Duodenal mucosa (tissue), 2 donors: Measurements from ENCODE around the gene SH3PXD2A.

Experiments
- H3K27ac ChIP-seq: one replicate; pipeline ENCODE4 v1.7.0; 2013; ENCODE audit warnings: low read depth, low read length
- H3K27me3 ChIP-seq, 2 donors: one replicate each; pipeline ENCODE4 v1.7.0; 2013; ENCODE audit warnings: low read length in 2 of 2, control low read depth in 1 of 2; ENCODE audit not compliant: insufficient read depth in 2 of 2, control insufficient read depth in 1 of 2
- H3K36me3 ChIP-seq, 2 donors: one replicate each; pipeline ENCODE4 v1.7.0; 2013; ENCODE audit warnings: low read length in 2 of 2, control low read depth in 1 of 2; ENCODE audit not compliant: insufficient read depth in 2 of 2, control insufficient read depth in 1 of 2
- H3K4me1 ChIP-seq, 2 donors: one replicate each; pipeline ENCODE4 v1.7.0; 2013; ENCODE audit warnings: low read length in 2 of 2, control low read depth in 1 of 2; ENCODE audit not compliant: insufficient read depth in 2 of 2, control insufficient read depth in 1 of 2
- H3K4me3 ChIP-seq, 2 donors: one replicate each; pipeline ENCODE4 v1.7.0; 2013; ENCODE audit warnings: low read length in 2 of 2, low read depth in 1 of 2
- H3K9ac ChIP-seq, 2 donors: one replicate each; pipeline ENCODE4 v1.7.0; 2013; ENCODE audit warnings: low read length in 2 of 2, low read depth in 1 of 2
- H3K9me3 ChIP-seq, 2 donors: one replicate each; pipeline ENCODE4 v1.7.0; 2013; ENCODE audit warnings: low read length in 2 of 2, control low read depth in 1 of 2; ENCODE audit not compliant: control insufficient read depth in 1 of 2

Gene SH3PXD2A

DNA sequence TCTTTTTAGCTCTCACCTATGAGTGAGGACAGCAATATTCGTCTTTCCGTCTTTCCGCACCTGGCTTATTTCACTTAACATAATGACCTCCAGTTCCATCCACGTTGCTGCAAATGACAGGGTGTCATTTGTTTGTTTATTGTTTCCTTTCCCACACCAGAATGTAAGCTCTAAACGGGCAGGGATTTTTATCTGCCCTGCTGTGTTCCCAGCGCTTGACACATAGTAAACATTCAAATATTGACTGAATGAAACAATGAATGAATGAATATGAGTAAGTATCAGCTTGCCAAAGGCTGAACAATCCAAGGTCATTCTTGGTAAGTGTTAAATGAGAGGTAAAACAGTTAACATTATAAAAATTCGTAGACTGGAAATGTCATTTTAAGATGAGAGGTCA is 12.8 kb downstream of the SH3PXD2A start:
- Histone ChIP-seq H3K27me3 (no peaks in the 10 kb centered on the region), H3K9ac (no peak overlapping the region), H3K4me3 (no peak overlapping the region), H3K36me3 (no peaks in the 10 kb centered on the region), H3K9me3 (no peaks in the 10 kb centered on the region), H3K27ac (no peak overlapping the region), H3K4me1 (peaks cover 24 to 38% of the 10 kb centered on the region in 2 donors)

DNA sequence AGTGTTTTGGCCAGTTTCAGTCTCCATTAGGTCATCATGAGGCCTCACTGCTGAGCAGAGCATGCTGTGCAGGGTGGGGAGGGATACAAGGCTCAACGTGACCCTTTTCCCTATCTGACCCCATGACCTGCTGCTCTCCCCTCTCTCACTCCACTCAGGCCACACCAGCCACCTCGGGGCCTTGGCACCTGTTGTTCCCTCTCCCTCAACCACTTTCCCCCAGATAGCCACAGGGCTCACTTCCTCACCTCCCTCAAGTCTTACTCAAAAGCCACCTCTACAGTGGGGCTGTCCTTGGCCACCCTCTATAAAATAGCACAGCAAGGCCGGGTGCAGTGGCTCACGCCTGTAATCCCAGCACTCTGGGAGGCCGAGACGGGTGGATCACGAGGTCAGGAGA is 13.9 kb downstream of the SH3PXD2A start:
- Histone ChIP-seq H3K4me1 (peaks cover 32 to 45% of the 10 kb centered on the region in 2 donors), H3K9ac (no peak overlapping the region), H3K4me3 (no peak overlapping the region), H3K9me3 (no peaks in the 10 kb centered on the region), H3K27ac (no peak overlapping the region), H3K27me3 (no peaks in the 10 kb centered on the region), H3K36me3 (no peaks in the 10 kb centered on the region)

DNA sequence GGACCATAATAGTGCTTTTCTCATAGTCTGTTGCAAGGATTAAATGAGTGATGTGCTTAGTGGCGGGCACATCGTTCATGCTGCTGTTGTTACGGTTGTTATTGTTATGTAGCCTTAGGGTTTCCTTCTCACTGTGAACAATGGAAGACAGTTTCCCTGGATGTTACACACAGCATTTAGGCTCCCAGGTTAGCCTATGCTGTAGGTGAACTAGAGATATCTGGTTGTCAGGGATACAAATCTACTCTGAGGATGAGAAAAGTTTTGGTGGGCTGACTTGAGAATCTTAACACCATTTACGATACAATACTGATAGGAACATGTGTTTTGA is 14.7 kb downstream of the SH3PXD2A start:
- Histone ChIP-seq H3K4me1 (peaks cover 34 to 44% of the 10 kb centered on the region in 2 donors), H3K27ac (no peak overlapping the region), H3K9me3 (no peaks in the 10 kb centered on the region), H3K9ac (no peak overlapping the region), H3K27me3 (no peaks in the 10 kb centered on the region), H3K4me3 (no peak overlapping the region), H3K36me3 (no peaks in the 10 kb centered on the region)

DNA sequence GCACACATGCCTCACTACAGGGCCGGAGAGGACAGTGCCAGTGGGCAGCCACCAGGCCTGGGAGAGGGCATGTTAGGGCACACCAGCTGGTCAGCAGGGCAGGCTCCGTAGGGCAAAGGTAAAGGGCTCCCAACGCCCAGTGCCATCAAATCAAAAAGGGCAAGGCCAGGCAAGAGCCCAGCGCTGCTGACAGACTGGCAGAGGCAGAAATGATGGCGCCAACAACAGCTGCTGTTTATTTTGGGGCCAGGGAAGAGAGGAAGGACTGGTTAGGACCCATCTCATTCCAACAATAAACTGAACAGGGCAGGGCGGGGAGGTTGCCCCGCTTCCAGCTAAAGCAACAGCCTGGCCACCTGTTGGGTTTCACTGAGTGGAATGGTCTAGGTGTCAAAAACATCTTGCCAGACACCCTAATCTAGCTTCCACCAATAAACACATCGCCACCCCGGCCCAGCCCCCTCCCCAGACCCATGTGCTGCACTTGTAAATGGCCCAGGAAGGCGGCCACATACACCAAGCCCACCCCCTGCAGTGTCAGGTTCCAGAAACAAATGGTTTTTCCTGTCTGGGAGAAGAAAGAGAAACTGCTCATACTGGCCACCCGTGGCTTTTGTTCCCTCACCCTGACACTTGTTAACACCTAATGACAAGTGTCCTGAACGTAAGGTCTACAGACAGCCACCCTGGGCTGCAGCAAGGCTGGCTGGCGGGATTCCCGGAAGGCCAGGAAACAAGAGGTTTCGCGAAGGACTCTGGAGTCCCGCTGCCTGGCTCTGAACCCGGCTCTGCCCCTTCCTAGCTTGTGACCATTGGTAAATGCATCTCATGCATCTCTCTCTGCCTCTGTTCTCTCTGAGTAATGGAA is 15.3 kb downstream of the SH3PXD2A start:
- H3K4me3 ChIP-seq: no peak overlapping the region
- no peak overlapping the region for H3K9ac ChIP-seq
- H3K4me1 ChIP-seq: peaks cover 39 to 48% of the 10 kb centered on the region in 2 donors
- no peak overlapping the region for H3K27ac ChIP-seq
- H3K36me3 ChIP-seq: no peaks in the 10 kb centered on the region
- no peaks in the 10 kb centered on the region for H3K9me3 ChIP-seq
- no peaks in the 10 kb centered on the region for H3K27me3 ChIP-seq

DNA sequence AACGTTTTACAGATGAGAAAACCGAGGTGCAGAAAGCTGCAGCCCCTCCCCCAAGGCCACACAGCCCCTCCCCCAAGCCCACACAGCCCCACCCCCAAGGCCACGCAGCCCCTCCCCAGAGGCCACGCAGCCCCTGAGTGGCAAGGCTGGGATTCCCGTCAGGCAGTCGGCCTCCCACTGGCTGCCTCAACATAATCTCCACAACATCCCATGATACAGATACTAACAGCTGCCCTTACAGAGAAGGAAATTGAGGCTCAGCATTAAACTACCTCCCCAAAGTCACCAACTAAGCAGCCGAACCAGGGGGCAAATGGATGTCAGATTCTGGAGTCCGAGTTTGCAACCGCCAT is 15.9 kb downstream of the SH3PXD2A start:
- Histone ChIP-seq H3K4me3 (no peak overlapping the region), H3K9me3 (no peaks in the 10 kb centered on the region), H3K4me1 (peaks cover 42 to 52% of the 10 kb centered on the region in 2 donors), H3K36me3 (no peaks in the 10 kb centered on the region), H3K27ac (no peak overlapping the region), H3K27me3 (no peaks in the 10 kb centered on the region), H3K9ac (no peak overlapping the region)

DNA sequence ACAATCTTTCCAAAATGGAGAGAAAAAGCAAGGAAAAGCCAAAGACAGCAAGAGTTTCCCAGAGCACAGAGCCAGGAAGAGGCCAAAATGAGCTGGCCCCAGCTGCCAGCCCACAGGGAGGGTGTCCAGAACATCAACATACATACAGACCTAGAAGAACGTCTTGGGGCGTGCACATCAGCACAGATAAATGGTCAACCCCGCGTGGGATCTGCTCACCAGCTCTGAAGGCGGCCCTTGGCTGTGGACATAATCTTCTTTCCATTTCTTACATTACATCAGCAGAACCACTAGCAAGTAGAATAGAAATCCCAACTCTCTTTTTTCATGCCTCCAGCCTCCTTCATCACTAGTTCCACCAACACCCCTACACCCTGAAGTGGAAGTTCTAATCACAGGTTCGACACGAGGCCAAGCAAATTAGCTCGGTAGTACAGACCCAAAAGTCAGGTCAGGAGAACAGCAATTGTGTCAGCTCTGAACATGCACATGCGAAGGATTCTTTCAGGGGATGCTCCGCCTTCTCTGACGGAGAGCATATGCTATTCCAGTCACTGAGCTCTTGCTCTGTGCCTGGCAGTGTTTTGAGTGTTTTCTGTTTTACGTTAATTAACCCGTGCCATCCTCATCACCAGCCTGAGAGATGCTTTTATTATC is 16.4 kb downstream of the SH3PXD2A start:
- Histone ChIP-seq H3K9me3 (no peaks in the 10 kb centered on the region), H3K27ac (no peak overlapping the region), H3K9ac (no peak overlapping the region), H3K4me1 (peaks cover 44 to 53% of the 10 kb centered on the region in 2 donors), H3K4me3 (no peak overlapping the region), H3K36me3 (no peaks in the 10 kb centered on the region), H3K27me3 (no peaks in the 10 kb centered on the region)

DNA sequence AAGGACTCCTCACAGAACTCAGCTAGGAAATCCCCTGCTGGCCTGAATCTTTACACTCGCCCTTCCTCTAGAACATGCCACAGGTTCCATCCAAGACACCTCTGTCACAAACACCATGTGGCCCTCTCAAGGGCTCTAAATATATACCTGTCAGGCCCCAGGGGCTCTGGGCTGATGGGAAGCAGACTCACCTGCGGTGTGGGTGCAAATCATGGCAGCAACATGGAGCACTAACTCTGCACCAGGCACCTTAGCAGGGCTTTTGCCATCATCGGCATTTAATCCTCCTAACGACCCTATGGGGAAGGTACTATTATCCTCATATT is 17.3 kb downstream of the SH3PXD2A start:
- H3K9ac ChIP-seq: no peak overlapping the region
- no peaks in the 10 kb centered on the region for H3K9me3 ChIP-seq
- H3K27ac ChIP-seq: no peak overlapping the region
- H3K4me1 ChIP-seq: peaks cover 47 to 55% of the 10 kb centered on the region in 2 donors
- no peaks in the 10 kb centered on the region for H3K36me3 ChIP-seq
- H3K27me3 ChIP-seq: no peaks in the 10 kb centered on the region
- H3K4me3 ChIP-seq: no peak overlapping the region

DNA sequence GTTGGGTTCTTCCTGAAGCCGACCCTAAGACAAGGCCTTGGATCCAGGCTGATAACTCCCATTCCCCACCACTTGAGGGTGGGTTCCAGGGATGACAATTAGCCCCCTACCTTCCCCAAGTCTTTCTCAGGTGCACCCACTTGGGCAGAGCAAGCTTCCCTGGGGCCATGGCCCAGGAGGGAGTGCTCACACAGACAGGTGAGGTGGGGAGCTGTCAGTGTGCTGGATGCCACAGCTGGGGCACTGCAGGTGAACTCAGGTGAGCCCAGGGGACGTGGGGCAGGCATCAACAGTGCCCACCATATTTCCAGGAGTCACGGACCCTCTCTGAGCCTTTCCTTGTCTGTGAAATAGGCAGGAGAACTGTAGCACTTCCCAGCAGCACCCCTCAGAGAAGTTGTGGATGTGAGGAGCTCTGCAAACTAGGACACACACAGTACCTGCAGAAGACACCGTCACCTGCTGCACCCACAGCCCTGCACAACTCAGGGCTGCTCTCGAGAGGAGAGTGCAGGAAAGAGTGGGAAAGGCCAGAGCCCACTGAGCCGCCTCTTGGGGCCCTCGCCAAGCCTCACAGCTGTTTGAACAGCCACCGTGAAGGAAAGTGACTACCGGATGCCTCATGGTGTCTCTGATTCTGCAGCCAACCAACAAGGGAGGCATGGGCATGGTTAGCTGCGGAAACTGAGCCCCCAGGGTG is 17.9 kb downstream of the SH3PXD2A start:
- Histone ChIP-seq H3K27me3 (no peaks in the 10 kb centered on the region), H3K27ac (no peak overlapping the region), H3K4me3 (no peak overlapping the region), H3K9me3 (peaks cover 0 to 5% of the 10 kb centered on the region in 2 donors), H3K9ac (no peak overlapping the region), H3K4me1 (peaks cover 47 to 55% of the 10 kb centered on the region in 2 donors), H3K36me3 (no peaks in the 10 kb centered on the region)

DNA sequence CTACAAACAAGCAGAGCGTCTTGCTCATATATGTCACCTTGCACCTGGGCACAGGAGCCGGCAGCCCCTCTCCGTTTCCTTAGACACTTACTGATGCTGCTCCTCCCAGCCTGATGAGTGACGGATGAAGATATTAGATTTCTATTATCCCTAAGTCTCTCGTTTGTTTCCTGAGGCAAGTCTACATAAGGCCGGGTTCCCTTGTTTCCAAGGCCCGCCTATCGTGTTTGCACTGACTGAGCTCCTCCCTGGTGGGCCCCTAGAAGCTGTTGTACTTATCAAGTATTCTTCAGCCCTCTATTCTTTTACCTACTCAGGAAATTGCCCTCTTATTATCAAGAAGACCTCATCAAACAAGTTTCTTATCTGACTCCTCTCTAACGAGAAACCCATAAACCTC is 18.5 kb downstream of the SH3PXD2A start:
- Histone ChIP-seq H3K9me3 (peaks cover 0 to 5% of the 10 kb centered on the region in 2 donors), H3K4me1 (peaks cover 50 to 55% of the 10 kb centered on the region in 2 donors), H3K27me3 (no peaks in the 10 kb centered on the region), H3K27ac (no peak overlapping the region), H3K9ac (no peak overlapping the region), H3K36me3 (no peaks in the 10 kb centered on the region), H3K4me3 (no peak overlapping the region)

DNA sequence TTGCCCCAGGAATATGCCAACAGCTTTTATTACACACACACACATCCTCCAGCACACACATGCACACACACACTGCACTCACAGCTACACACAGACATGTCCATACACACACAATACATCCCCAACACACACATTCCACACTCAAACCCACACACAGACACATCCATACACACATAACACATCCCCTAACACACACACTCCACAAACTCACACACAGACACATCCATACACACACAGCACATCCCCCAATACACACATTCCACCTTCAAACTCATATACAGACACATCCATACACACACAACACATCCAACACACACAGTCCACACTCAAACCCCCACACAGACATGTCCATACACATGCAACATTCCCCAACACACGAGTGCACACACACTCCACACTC is 19.1 kb downstream of the SH3PXD2A start:
- no peaks in the 10 kb centered on the region for H3K36me3 ChIP-seq
- H3K4me1 ChIP-seq: peaks cover 50 to 55% of the 10 kb centered on the region in 2 donors
- no peak overlapping the region for H3K9ac ChIP-seq
- H3K27me3 ChIP-seq: no peaks in the 10 kb centered on the region
- H3K4me3 ChIP-seq: no peak overlapping the region
- H3K27ac ChIP-seq: no peak overlapping the region
- peaks cover 0 to 5% of the 10 kb centered on the region in 2 donors for H3K9me3 ChIP-seq
